ENCODE measurements around the gene RIPPLY1. TPM values are rescaled to one million over a fixed set of nuclear protein-coding genes. Genes with fewer than 3 reads are reported as not detected.

RIPPLY1 gene
- total and polyA plus RNA-seq, 9 of the 15 experiments (the other 6 are each of a cell fraction or from before 2014, with no cell fraction given) = not detected

DNA sequence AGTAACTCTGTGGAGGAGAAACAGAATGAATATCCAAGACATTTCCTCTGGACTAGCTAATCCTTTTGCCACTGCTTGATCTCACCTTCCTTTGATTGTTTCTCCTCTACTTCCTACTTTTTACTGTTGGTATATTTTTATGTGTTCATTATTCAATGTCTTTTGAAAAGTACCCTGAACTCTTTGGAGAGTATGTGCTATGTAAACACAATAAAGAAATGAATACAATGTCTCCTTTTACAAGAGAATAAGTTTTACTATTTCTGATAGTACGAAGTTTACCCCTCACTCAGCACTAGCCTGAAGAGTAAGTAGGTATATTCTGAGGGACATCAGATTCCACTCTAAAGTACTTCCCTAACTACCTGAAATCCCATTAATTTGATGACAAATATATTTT lies 36.9 kb upstream of the RIPPLY1 start:
- H3K27me3 ChIP-seq (ENCODE audit: control insufficient read depth in 2 of 2, insufficient read depth in 2 of 2, low read length in 2 of 2) = no peaks in the 10 kb centered on the region
- BruUV-seq (replicated peaks) = no TSS peak
- H3K79me2 ChIP-seq (ENCODE audit: control insufficient read depth, insufficient read depth, low read length) = no peaks in the 10 kb centered on the region
- no peak overlapping the region for H3K9ac ChIP-seq (ENCODE audit: insufficient read depth in 1 of 2, low read depth in 2 of 2, low read length in 2 of 2)
- POLR2A ChIA-PET = no interaction called here
- H4K20me1 ChIP-seq (replicated peaks; ENCODE audit: control insufficient read depth, insufficient read depth, low read length) = no peaks in the 10 kb centered on the region
- H3K4me2 ChIP-seq (ENCODE audit: insufficient read depth, low read length) = no peak overlapping the region
- no peaks in the 10 kb centered on the region for H3K4me1 ChIP-seq (replicated peaks in 1 of 2; ENCODE audit: control insufficient read depth in 2 of 2, insufficient read depth in 2 of 2, low read length in 2 of 2)
- DNase-seq (ENCODE audit: extremely low read depth in 1 of 4, low spot score in 3 of 4) = no peak
- H3K9me1 ChIP-seq (ENCODE audit: control insufficient read depth, insufficient read depth, low read length) = no peaks in the 10 kb centered on the region
- FAIRE-seq = no peak
- TF ChIP-seq NFIX (CRISPR knock-in tag; IDR thresholded peaks at IDR 0.05; ENCODE audit: low read depth) (no peak), GABPA (tag; conservative IDR thresholded peaks at IDR 0.05; ENCODE audit: low read depth) (no peak), TCF7 (IDR thresholded peaks at IDR 0.05; ENCODE audit: borderline replicate concordance) (no peak)
- TF ChIP-seq, protein P1, sequence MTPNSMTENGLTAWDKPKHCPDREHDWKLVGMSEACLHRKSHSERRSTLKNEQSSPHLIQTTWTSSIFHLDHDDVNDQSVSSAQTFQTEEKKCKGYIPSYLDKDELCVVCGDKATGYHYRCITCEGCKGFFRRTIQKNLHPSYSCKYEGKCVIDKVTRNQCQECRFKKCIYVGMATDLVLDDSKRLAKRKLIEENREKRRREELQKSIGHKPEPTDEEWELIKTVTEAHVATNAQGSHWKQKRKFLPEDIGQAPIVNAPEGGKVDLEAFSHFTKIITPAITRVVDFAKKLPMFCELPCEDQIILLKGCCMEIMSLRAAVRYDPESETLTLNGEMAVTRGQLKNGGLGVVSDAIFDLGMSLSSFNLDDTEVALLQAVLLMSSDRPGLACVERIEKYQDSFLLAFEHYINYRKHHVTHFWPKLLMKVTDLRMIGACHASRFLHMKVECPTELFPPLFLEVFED (CRISPR knock-in tag; conservative IDR thresholded peaks at IDR 0.05) = no peak
- TF ChIP-seq, protein P2, sequence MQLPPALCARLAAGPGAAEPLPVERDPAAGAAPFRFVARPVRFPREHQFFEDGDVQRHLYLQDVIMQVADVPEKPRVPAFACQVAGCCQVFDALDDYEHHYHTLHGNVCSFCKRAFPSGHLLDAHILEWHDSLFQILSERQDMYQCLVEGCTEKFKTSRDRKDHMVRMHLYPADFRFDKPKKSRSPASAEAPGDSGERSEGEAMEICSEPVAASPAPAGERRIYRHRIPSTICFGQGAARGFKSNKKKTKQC (CRISPR knock-in tag; IDR thresholded peaks at IDR 0.05) = no peak
- no peak overlapping the region for H2AFZ ChIP-seq (ENCODE audit: low read depth, low read length)
- in situ Hi-C loops (cut with MboI) = no loop called here
- intact Hi-C loops (cut with micrococcal nuclease) = no loop called here
- no peaks in the 10 kb centered on the region for H3K36me3 ChIP-seq (ENCODE audit: control insufficient read depth, insufficient read depth, low read length)
- no peak overlapping the region for H3K27ac ChIP-seq (ENCODE audit: extremely low read depth, low read depth, low read length)
- no peak overlapping the region for H3K4me3 ChIP-seq
- CTCF ChIA-PET (ENCODE audit: low intra/inter-chr PET ratio) = no interaction called here
- 0% methylated on average over 1 of the region's 1 CpG for WGBS (ENCODE audit: insufficient coverage, low coverage, missing lambda C conversion rate)
- no peaks in the 10 kb centered on the region for H3K9me3 ChIP-seq (replicated peaks; ENCODE audit: control insufficient read depth, insufficient read depth, low read depth, low read length)
- no peak for ATAC-seq
